Measurements from ENCODE around the gene PLCB4.

PLCB4 gene

GRCh38 chr20:9258901-9259300 is 190.0 kb downstream of the PLCB4 start:
- Mint-ChIP-seq H3K4me3 (no peak overlapping the region), H3K27me3 (no peaks in the 10 kb centered on the region), H3K9me3 (peaks cover 17% of the 10 kb centered on the region), H3K27ac (ENCODE audit: low read depth) (no peak overlapping the region), H3K36me3 (ENCODE audit: insufficient read depth) (no peaks in the 10 kb centered on the region), H3K4me1 (no peaks in the 10 kb centered on the region)
- ATAC-seq (replicated peaks; ENCODE audit: extremely low read depth, poor library complexity, severe bottlenecking) (no peak), DNase-seq (ENCODE audit: low spot score in 2 of 2) (no peak)

- H3K27ac Mint-ChIP-seq (ENCODE audit: low read depth) = no peak overlapping the region
- DNase-seq (ENCODE audit: low spot score in 2 of 2) = no peak
- H3K9me3 Mint-ChIP-seq = peaks cover 17% of the 10 kb centered on the region
- ATAC-seq (replicated peaks; ENCODE audit: extremely low read depth, poor library complexity, severe bottlenecking) = no peak
- no peaks in the 10 kb centered on the region for H3K4me1 Mint-ChIP-seq
- H3K4me3 Mint-ChIP-seq = no peak overlapping the region
- H3K27me3 Mint-ChIP-seq = no peaks in the 10 kb centered on the region
- no peaks in the 10 kb centered on the region for H3K36me3 Mint-ChIP-seq (ENCODE audit: insufficient read depth)
Measured at GRCh38 chr20:9260027-9260426, 191.1 kb downstream of the PLCB4 start.

GRCh38 chr20:9261781-9262180 is 192.9 kb downstream of the PLCB4 start:
- DNase-seq (ENCODE audit: low spot score in 2 of 2) (no peak), ATAC-seq (replicated peaks; ENCODE audit: extremely low read depth, poor library complexity, severe bottlenecking) (no peak)
- Mint-ChIP-seq H3K4me1 (no peaks in the 10 kb centered on the region), H3K27me3 (no peaks in the 10 kb centered on the region), H3K27ac (ENCODE audit: low read depth) (no peak overlapping the region), H3K4me3 (no peak overlapping the region), H3K36me3 (ENCODE audit: insufficient read depth) (no peaks in the 10 kb centered on the region), H3K9me3 (peaks cover 13% of the 10 kb centered on the region)

- H3K36me3 Mint-ChIP-seq (ENCODE audit: insufficient read depth) = no peaks in the 10 kb centered on the region
- peaks cover 11% of the 10 kb centered on the region for H3K9me3 Mint-ChIP-seq
- no peak for DNase-seq (ENCODE audit: low spot score in 2 of 2)
- no peaks in the 10 kb centered on the region for H3K4me1 Mint-ChIP-seq
- H3K27me3 Mint-ChIP-seq = no peaks in the 10 kb centered on the region
- no peak overlapping the region for H3K4me3 Mint-ChIP-seq
- no peak for ATAC-seq (replicated peaks; ENCODE audit: extremely low read depth, poor library complexity, severe bottlenecking)
- H3K27ac Mint-ChIP-seq (ENCODE audit: low read depth) = no peak overlapping the region
Measured at GRCh38 chr20:9262653-9263194, 193.8 kb downstream of the PLCB4 start.

GRCh38 chr20:9269280-9269971 is 200.5 kb downstream of the PLCB4 start:
- Mint-ChIP-seq H3K27ac (ENCODE audit: low read depth) (no peak overlapping the region), H3K27me3 (no peaks in the 10 kb centered on the region), H3K4me3 (no peak overlapping the region), H3K36me3 (ENCODE audit: insufficient read depth) (no peaks in the 10 kb centered on the region), H3K4me1 (no peaks in the 10 kb centered on the region), H3K9me3 (peaks cover 14% of the 10 kb centered on the region)
- DNase-seq (ENCODE audit: low spot score in 2 of 2) (no peak), ATAC-seq (replicated peaks; ENCODE audit: extremely low read depth, poor library complexity, severe bottlenecking) (no peak)

- Mint-ChIP-seq H3K27me3 (no peaks in the 10 kb centered on the region), H3K4me1 (no peaks in the 10 kb centered on the region), H3K9me3 (peaks cover 17% of the 10 kb centered on the region), H3K4me3 (no peak overlapping the region), H3K27ac (ENCODE audit: low read depth) (no peak overlapping the region), H3K36me3 (ENCODE audit: insufficient read depth) (no peaks in the 10 kb centered on the region)
- no peak for DNase-seq (ENCODE audit: low spot score in 2 of 2)
- no peak for ATAC-seq (replicated peaks; ENCODE audit: extremely low read depth, poor library complexity, severe bottlenecking)
Measured at GRCh38 chr20:9270831-9271230, 201.9 kb downstream of the PLCB4 start.

- H3K27me3 Mint-ChIP-seq = no peaks in the 10 kb centered on the region
- no peaks in the 10 kb centered on the region for H3K4me1 Mint-ChIP-seq
- DNase-seq (ENCODE audit: low spot score in 2 of 2) = no peak
- H3K27ac Mint-ChIP-seq (ENCODE audit: low read depth) = no peak overlapping the region
- no peak overlapping the region for H3K4me3 Mint-ChIP-seq
- peaks cover 27% of the 10 kb centered on the region for H3K9me3 Mint-ChIP-seq
- H3K36me3 Mint-ChIP-seq (ENCODE audit: insufficient read depth) = no peaks in the 10 kb centered on the region
- no peak for ATAC-seq (replicated peaks; ENCODE audit: extremely low read depth, poor library complexity, severe bottlenecking)
Measured at GRCh38 chr20:9276966-9277468, 208.1 kb downstream of the PLCB4 start.

GRCh38 chr20:9279918-9280401 is 211.1 kb downstream of the PLCB4 start:
- H3K27ac Mint-ChIP-seq (ENCODE audit: low read depth) = no peak overlapping the region
- no peaks in the 10 kb centered on the region for H3K36me3 Mint-ChIP-seq (ENCODE audit: insufficient read depth)
- ATAC-seq (replicated peaks; ENCODE audit: extremely low read depth, poor library complexity, severe bottlenecking) = no peak
- no peak overlapping the region for H3K4me3 Mint-ChIP-seq
- no peaks in the 10 kb centered on the region for H3K4me1 Mint-ChIP-seq
- DNase-seq (ENCODE audit: low spot score in 2 of 2) = no peak
- peaks cover 17% of the 10 kb centered on the region for H3K9me3 Mint-ChIP-seq
- no peaks in the 10 kb centered on the region for H3K27me3 Mint-ChIP-seq

GRCh38 chr20:9280666-9281065 is 211.8 kb downstream of the PLCB4 start:
- ATAC-seq (replicated peaks; ENCODE audit: extremely low read depth, poor library complexity, severe bottlenecking) = no peak
- Mint-ChIP-seq H3K27me3 (no peaks in the 10 kb centered on the region), H3K9me3 (peaks cover 15% of the 10 kb centered on the region), H3K36me3 (ENCODE audit: insufficient read depth) (no peaks in the 10 kb centered on the region), H3K4me3 (no peak overlapping the region), H3K27ac (ENCODE audit: low read depth) (no peak overlapping the region), H3K4me1 (no peaks in the 10 kb centered on the region)
- DNase-seq (ENCODE audit: low spot score in 2 of 2) = no peak

- no peak for ATAC-seq (replicated peaks; ENCODE audit: extremely low read depth, poor library complexity, severe bottlenecking)
- Mint-ChIP-seq H3K9me3 (peaks cover 12% of the 10 kb centered on the region), H3K4me3 (no peak overlapping the region), H3K27ac (ENCODE audit: low read depth) (no peak overlapping the region), H3K36me3 (ENCODE audit: insufficient read depth) (no peaks in the 10 kb centered on the region), H3K27me3 (no peaks in the 10 kb centered on the region), H3K4me1 (no peaks in the 10 kb centered on the region)
- DNase-seq (ENCODE audit: low spot score in 2 of 2) = no peak
Measured at GRCh38 chr20:9281803-9282202, 212.9 kb downstream of the PLCB4 start.

GRCh38 chr20:9285617-9286016 is 216.7 kb downstream of the PLCB4 start:
- no peak for DNase-seq (ENCODE audit: low spot score in 2 of 2)
- ATAC-seq (replicated peaks; ENCODE audit: extremely low read depth, poor library complexity, severe bottlenecking) = no peak
- Mint-ChIP-seq H3K9me3 (peaks cover 2% of the 10 kb centered on the region), H3K36me3 (ENCODE audit: insufficient read depth) (no peaks in the 10 kb centered on the region), H3K4me3 (no peak overlapping the region), H3K27ac (ENCODE audit: low read depth) (no peak overlapping the region), H3K27me3 (no peaks in the 10 kb centered on the region), H3K4me1 (no peaks in the 10 kb centered on the region)

GRCh38 chr20:9286501-9287461 is 217.9 kb downstream of the PLCB4 start:
- DNase-seq (ENCODE audit: low spot score in 2 of 2) (no peak), ATAC-seq (replicated peaks; ENCODE audit: extremely low read depth, poor library complexity, severe bottlenecking) (no peak)
- no peak overlapping the region for H3K27ac Mint-ChIP-seq (ENCODE audit: low read depth)
- no peaks in the 10 kb centered on the region for H3K36me3 Mint-ChIP-seq (ENCODE audit: insufficient read depth)
- no peaks in the 10 kb centered on the region for H3K9me3 Mint-ChIP-seq
- H3K4me3 Mint-ChIP-seq = no peak overlapping the region
- H3K27me3 Mint-ChIP-seq = no peaks in the 10 kb centered on the region
- no peaks in the 10 kb centered on the region for H3K4me1 Mint-ChIP-seq
